Activated T-cell treated with anti-CD3 and anti-CD28 coated beads, Interleukin-2, amount 50 U/mL, for 72 hours (primary cell): Measurements from ENCODE around the gene THSD4. TPM values are rescaled to one million over a fixed set of nuclear protein-coding genes. Genes with fewer than 3 reads are reported as not detected.

Source experiments
- ATAC-seq, 2 donors: fragments of 150-1000 bp; cut with Tn5 transposase; replicated peaks in 1 of 2; 2 replicates each; pipeline ENCODE4 v1.10.0; 2021; ENCODE audit warnings: moderate library complexity in 2 of 2, mild to moderate bottlenecking in 1 of 2
- DNase-seq, 2 donors: peaks; one replicate each; pipeline ENCODE4 v3.0.0; 2021 to 2022; ENCODE audit warnings: mixed read lengths in 1 of 2
- H3K27ac Mint-ChIP-seq: one replicate; pipeline ENCODE4 v1.8.0; 2022; ENCODE audit warnings: mild to moderate bottlenecking, moderate library complexity, mixed read lengths
- H3K27me3 Mint-ChIP-seq: one replicate; pipeline ENCODE4 v1.8.0; 2022; ENCODE audit warnings: low read depth, mixed read lengths
- H3K36me3 Mint-ChIP-seq, 2 donors: one replicate each; pipeline ENCODE4 v1.8.0; 2022; ENCODE audit warnings: mixed read lengths in 2 of 2, mild to moderate bottlenecking in 1 of 2; ENCODE audit not compliant: insufficient read depth in 2 of 2
- H3K4me1 Mint-ChIP-seq: one replicate; pipeline ENCODE4 v1.8.0; 2022; ENCODE audit warnings: low read depth, mixed read lengths
- H3K4me3 Mint-ChIP-seq, 2 donors: one replicate each; pipeline ENCODE4 v1.8.0; 2022; ENCODE audit warnings: mild to moderate bottlenecking in 2 of 2, mixed read lengths in 2 of 2, moderate library complexity in 2 of 2
- H3K9me3 Mint-ChIP-seq, 2 donors: one replicate each; pipeline ENCODE4 v1.8.0; 2022; ENCODE audit warnings: mixed read lengths in 2 of 2
- total RNA-seq, 2 donors: library from RNA; stranded (reverse); gene quantifications; one replicate each; pipeline ENCODE4 v1.2.3, GENCODE V29; 2022

Gene THSD4
- total RNA-seq, 2 donors from 2014 or later = not detected

- no peaks in the 10 kb centered on the region for H3K4me1 Mint-ChIP-seq
- no peaks in the 10 kb centered on the region for H3K36me3 Mint-ChIP-seq
- H3K27ac Mint-ChIP-seq = no peak overlapping the region
- no peaks in the 10 kb centered on the region for H3K9me3 Mint-ChIP-seq
- H3K27me3 Mint-ChIP-seq = peaks cover 13% of the 10 kb centered on the region
- ATAC-seq = no peak
- DNase-seq = no peak
- no peak overlapping the region for H3K4me3 Mint-ChIP-seq
Measured at GRCh38 chr15:71568227-71568626, 453.0 kb downstream of the THSD4 start.

- no peaks in the 10 kb centered on the region for H3K36me3 Mint-ChIP-seq
- DNase-seq (no peak), ATAC-seq (no peak)
- H3K27ac Mint-ChIP-seq = no peak overlapping the region
- no peaks in the 10 kb centered on the region for H3K4me1 Mint-ChIP-seq
- no peak overlapping the region for H3K4me3 Mint-ChIP-seq
- H3K9me3 Mint-ChIP-seq = no peaks in the 10 kb centered on the region
- peaks cover 25% of the 10 kb centered on the region for H3K27me3 Mint-ChIP-seq
Measured at GRCh38 chr15:71570736-71571135, 455.5 kb downstream of the THSD4 start.

- H3K4me1 Mint-ChIP-seq = no peaks in the 10 kb centered on the region
- ATAC-seq = no peak
- H3K9me3 Mint-ChIP-seq = no peaks in the 10 kb centered on the region
- peaks cover 25% of the 10 kb centered on the region for H3K27me3 Mint-ChIP-seq
- no peak for DNase-seq
- no peaks in the 10 kb centered on the region for H3K36me3 Mint-ChIP-seq
- H3K4me3 Mint-ChIP-seq = no peak overlapping the region
- H3K27ac Mint-ChIP-seq = no peak overlapping the region
Measured at GRCh38 chr15:71571641-71572040, 456.4 kb downstream of the THSD4 start.

GRCh38 chr15:71572452-71573053 lies 457.3 kb downstream of the THSD4 start:
- H3K27me3 Mint-ChIP-seq = peaks cover 20% of the 10 kb centered on the region
- no peak overlapping the region for H3K4me3 Mint-ChIP-seq
- ATAC-seq = no peak
- no peak for DNase-seq
- H3K4me1 Mint-ChIP-seq = no peaks in the 10 kb centered on the region
- no peak overlapping the region for H3K27ac Mint-ChIP-seq
- no peaks in the 10 kb centered on the region for H3K9me3 Mint-ChIP-seq
- H3K36me3 Mint-ChIP-seq = no peaks in the 10 kb centered on the region

- H3K36me3 Mint-ChIP-seq = no peaks in the 10 kb centered on the region
- DNase-seq = no peak
- H3K4me1 Mint-ChIP-seq = no peaks in the 10 kb centered on the region
- ATAC-seq = no peak
- H3K27me3 Mint-ChIP-seq = peaks cover 20% of the 10 kb centered on the region
- H3K4me3 Mint-ChIP-seq = no peak overlapping the region
- H3K9me3 Mint-ChIP-seq = no peaks in the 10 kb centered on the region
- H3K27ac Mint-ChIP-seq = no peak overlapping the region
Measured at GRCh38 chr15:71573599-71573998, 458.3 kb downstream of the THSD4 start.

- no peaks in the 10 kb centered on the region for H3K4me1 Mint-ChIP-seq
- H3K4me3 Mint-ChIP-seq = no peak overlapping the region
- ATAC-seq = no peak
Measured at GRCh38 chr15:71575474-71576045, 460.3 kb downstream of the THSD4 start.

GRCh38 chr15:71577071-71577470 lies 461.8 kb downstream of the THSD4 start:
- Mint-ChIP-seq H3K27me3 (peaks cover 21% of the 10 kb centered on the region), H3K27ac (no peak overlapping the region), H3K9me3 (peaks cover 0 to 3% of the 10 kb centered on the region in 2 donors), H3K4me1 (no peaks in the 10 kb centered on the region), H3K36me3 (no peaks in the 10 kb centered on the region), H3K4me3 (no peak overlapping the region)
- ATAC-seq = no peak
- no peak for DNase-seq

More at GRCh38 chr15:71575474-71576045, 460.3 kb downstream of the THSD4 start:
- peaks cover 15% of the 10 kb centered on the region for H3K27me3 Mint-ChIP-seq
- no peaks in the 10 kb centered on the region for H3K36me3 Mint-ChIP-seq
- no peaks in the 10 kb centered on the region for H3K9me3 Mint-ChIP-seq
- no peak for DNase-seq
- no peak overlapping the region for H3K27ac Mint-ChIP-seq

- Mint-ChIP-seq H3K27me3 (peaks cover 9% of the 10 kb centered on the region), H3K4me1 (no peaks in the 10 kb centered on the region), H3K27ac (no peak overlapping the region), H3K9me3 (peaks cover 5 to 8% of the 10 kb centered on the region in 2 donors), H3K4me3 (no peak overlapping the region), H3K36me3 (peaks cover 3 to 5% of the 10 kb centered on the region in 2 donors)
- no peak for ATAC-seq
- DNase-seq = no peak
Measured at GRCh38 chr15:71581398-71581930, 466.2 kb downstream of the THSD4 start.

GRCh38 chr15:71585159-71585558 lies 469.9 kb downstream of the THSD4 start:
- ATAC-seq (no peak), DNase-seq (no peak)
- peaks cover 5 to 8% of the 10 kb centered on the region in 2 donors for H3K9me3 Mint-ChIP-seq
- peaks cover 3 to 5% of the 10 kb centered on the region in 2 donors for H3K36me3 Mint-ChIP-seq
- no peak overlapping the region for H3K4me3 Mint-ChIP-seq
- no peak overlapping the region for H3K27ac Mint-ChIP-seq
- H3K4me1 Mint-ChIP-seq = no peaks in the 10 kb centered on the region
- H3K27me3 Mint-ChIP-seq = peaks cover 9% of the 10 kb centered on the region

GRCh38 chr15:71586463-71586862 lies 471.2 kb downstream of the THSD4 start:
- ATAC-seq (no peak), DNase-seq (no peak)
- H3K9me3 Mint-ChIP-seq = peaks cover 4 to 8% of the 10 kb centered on the region in 2 donors
- H3K27me3 Mint-ChIP-seq = no peaks in the 10 kb centered on the region
- H3K4me1 Mint-ChIP-seq = no peaks in the 10 kb centered on the region
- H3K36me3 Mint-ChIP-seq = peaks cover 3 to 5% of the 10 kb centered on the region in 2 donors
- no peak overlapping the region for H3K4me3 Mint-ChIP-seq
- no peak overlapping the region for H3K27ac Mint-ChIP-seq

GRCh38 chr15:71588746-71589145 lies 473.5 kb downstream of the THSD4 start:
- no peaks in the 10 kb centered on the region for H3K4me1 Mint-ChIP-seq
- H3K9me3 Mint-ChIP-seq = peaks cover 3 to 8% of the 10 kb centered on the region in 2 donors
- H3K27me3 Mint-ChIP-seq = no peaks in the 10 kb centered on the region
- H3K27ac Mint-ChIP-seq = no peak overlapping the region
- DNase-seq (no peak), ATAC-seq (no peak)
- H3K4me3 Mint-ChIP-seq = no peak overlapping the region
- H3K36me3 Mint-ChIP-seq = peaks cover 3 to 5% of the 10 kb centered on the region in 2 donors

- H3K27me3 Mint-ChIP-seq = no peaks in the 10 kb centered on the region
- H3K4me3 Mint-ChIP-seq = no peak overlapping the region
- DNase-seq = no peak
- H3K27ac Mint-ChIP-seq = no peak overlapping the region
- ATAC-seq = no peak
- H3K36me3 Mint-ChIP-seq = no peaks in the 10 kb centered on the region
- H3K4me1 Mint-ChIP-seq = no peaks in the 10 kb centered on the region
- H3K9me3 Mint-ChIP-seq = peaks cover 0 to 2% of the 10 kb centered on the region in 2 donors
Measured at GRCh38 chr15:71591057-71591456, 475.8 kb downstream of the THSD4 start.

- H3K4me1 Mint-ChIP-seq = no peaks in the 10 kb centered on the region
- no peak overlapping the region for H3K27ac Mint-ChIP-seq
- H3K36me3 Mint-ChIP-seq = no peaks in the 10 kb centered on the region
- ATAC-seq = no peak
- no peak for DNase-seq
- H3K9me3 Mint-ChIP-seq = no peaks in the 10 kb centered on the region
- H3K27me3 Mint-ChIP-seq = no peaks in the 10 kb centered on the region
- no peak overlapping the region for H3K4me3 Mint-ChIP-seq
Measured at GRCh38 chr15:71592203-71592602, 476.9 kb downstream of the THSD4 start.
